ENCODE measurements around the gene KAT7. TPM values are rescaled to one million over a fixed set of nuclear protein-coding genes. Genes with fewer than 3 reads are reported as not detected.

Gene KAT7
- total and polyA plus RNA-seq, 10 of the 15 experiments (the other 5 are each of a cell fraction or from before 2014, with no cell fraction given), result 6.6 to 45.8 (median 26.3) TPM

DNA sequence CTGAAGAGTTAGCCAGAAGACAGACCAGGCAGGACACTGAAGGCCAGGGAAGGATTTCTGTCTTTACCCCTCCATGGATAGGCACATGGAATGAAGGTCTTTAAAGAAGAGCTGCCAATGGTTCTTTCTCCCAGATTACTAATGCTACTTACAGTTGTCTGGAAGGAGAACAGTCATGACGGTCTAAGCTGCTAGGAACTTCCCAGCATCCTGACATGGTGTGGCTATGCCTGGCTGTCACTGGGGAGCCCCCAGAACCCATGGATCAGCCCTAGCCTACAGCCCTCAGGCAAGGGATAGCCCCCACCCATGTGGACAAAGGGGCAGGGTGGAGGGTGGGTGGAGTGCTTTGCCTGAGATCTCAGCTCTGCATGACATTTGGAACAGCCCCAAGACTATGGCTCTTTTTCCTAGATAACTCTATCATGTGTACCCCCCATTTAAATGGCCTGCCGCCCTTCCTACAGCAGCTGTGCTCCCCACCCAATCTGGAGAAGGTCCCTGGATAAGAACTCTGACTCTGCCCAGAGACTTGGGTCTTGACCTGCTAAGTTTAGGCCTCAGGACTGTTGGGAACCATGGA, 9.2 kb upstream of the KAT7 start:
- Histone ChIP-seq H4K20me1 (ENCODE audit: control insufficient read depth, insufficient read depth) (no peaks in the 10 kb centered on the region), H3K27me3 (replicated peaks in 1 of 2; ENCODE audit: control insufficient read depth in 2 of 2, insufficient read depth in 2 of 2, low read length in 1 of 2) (no peaks in the 10 kb centered on the region; a peak in 1 of 4 replicates), H3K79me2 (ENCODE audit: control insufficient read depth, insufficient read depth, low read length) (no peaks in the 10 kb centered on the region), H2AFZ (ENCODE audit: control insufficient read depth, low read depth, low read length) (no peak overlapping the region), H3K9ac (ENCODE audit: control insufficient read depth, insufficient read depth, low read length) (no peak overlapping the region), H3K36me3 (ENCODE audit: control insufficient read depth in 2 of 2, insufficient read depth in 2 of 2, low read length in 1 of 2) (no peaks in the 10 kb centered on the region), H3K9me3 (replicated peaks; ENCODE audit: control insufficient read depth, insufficient read depth, low read length) (no peaks in the 10 kb centered on the region), H3K27ac (ENCODE audit: control insufficient read depth, insufficient read depth) (no peak overlapping the region), H3K4me3 (no peak overlapping the region), H3K4me2 (ENCODE audit: control insufficient read depth, insufficient read depth) (no peak overlapping the region), H3K4me1 (ENCODE audit: control insufficient read depth, insufficient read depth, low read length) (no peaks in the 10 kb centered on the region)
- ATAC-seq (no peak), DNase-seq (ENCODE audit: low read depth, low spot score) (no peak), FAIRE-seq (no peak)
- 81% methylated on average over 2 of the region's 2 CpGs for WGBS (ENCODE audit: insufficient coverage, insufficient replicate concordance, low lambda C conversion rate, missing lambda C conversion rate)
- intact Hi-C loops (cut with micrococcal nuclease; ENCODE audit: unreplicated experiment), result no loop called here
- SMC1A ChIA-PET (ENCODE audit: uncharacterized antibody, unreplicated experiment), result interaction anchor here (0.7 to 4.7 kb wide), 10 partner anchors 15 to 210 kb away, joined by 3 to 38 read pairs (median 3); partner anchors contain the start of genes FAM117A, SLC35B1 and SPOP
- POLR2A ChIA-PET, result interaction anchor here (1.2 kb wide), 1 partner anchor 71 kb away, joined by 4 read pairs; the partner anchor contains the start of gene SLC35B1
- no TSS peak for BruUV-seq (replicated peaks)
- TF ChIP-seq MTA3 (IDR thresholded peaks at IDR 0.05; ENCODE audit: borderline replicate concordance, low read length), result no peak
- TF ChIP-seq JUNB (IDR thresholded peaks at IDR 0.05), result no peak
- TF ChIP-seq NR2C2 (IDR thresholded peaks at IDR 0.05; ENCODE audit: borderline replicate concordance, control insufficient read depth, insufficient read length, low read depth), result no peak
- TF ChIP-seq HCFC1 (IDR thresholded peaks at IDR 0.05; ENCODE audit: low read length), result no peak
- no peak for TF ChIP-seq DPF2 (IDR thresholded peaks at IDR 0.05)
- TF ChIP-seq NBN (IDR thresholded peaks at IDR 0.05), result no peak
- no peak for TF ChIP-seq YBX1 (IDR thresholded peaks at IDR 0.05)
- TF ChIP-seq EZH2 (IDR thresholded peaks at IDR 0.05; ENCODE audit: borderline replicate concordance, control insufficient read depth, low read depth, low read length), result no peak
- no peak for TF ChIP-seq PAX8 (IDR thresholded peaks at IDR 0.05)
- TF ChIP-seq PML (IDR thresholded peaks at IDR 0.05; ENCODE audit: low read length), result no peak
- no peak for TF ChIP-seq SP1 (IDR thresholded peaks at IDR 0.05; ENCODE audit: low read depth, low read length)
- no peak for TF ChIP-seq SREBF2 (IDR thresholded peaks at IDR 0.05; ENCODE audit: low read length)
- TF ChIP-seq SMAD5 (IDR thresholded peaks at IDR 0.05; ENCODE audit: low read depth), result no peak
- no peak for TF ChIP-seq CBX5 (IDR thresholded peaks at IDR 0.05; ENCODE audit: low read depth)
- no peak for TF ChIP-seq LARP7 (IDR thresholded peaks at IDR 0.05)
- no peak for TF ChIP-seq PAX5 (IDR thresholded peaks at IDR 0.05; ENCODE audit: borderline replicate concordance, low read depth, low read length)
- TF ChIP-seq CREM (IDR thresholded peaks at IDR 0.05; ENCODE audit: low read depth), result no peak
- no peak for TF ChIP-seq BCL11A (IDR thresholded peaks at IDR 0.05; ENCODE audit: low read depth, low read length)
- TF ChIP-seq, protein P1, sequence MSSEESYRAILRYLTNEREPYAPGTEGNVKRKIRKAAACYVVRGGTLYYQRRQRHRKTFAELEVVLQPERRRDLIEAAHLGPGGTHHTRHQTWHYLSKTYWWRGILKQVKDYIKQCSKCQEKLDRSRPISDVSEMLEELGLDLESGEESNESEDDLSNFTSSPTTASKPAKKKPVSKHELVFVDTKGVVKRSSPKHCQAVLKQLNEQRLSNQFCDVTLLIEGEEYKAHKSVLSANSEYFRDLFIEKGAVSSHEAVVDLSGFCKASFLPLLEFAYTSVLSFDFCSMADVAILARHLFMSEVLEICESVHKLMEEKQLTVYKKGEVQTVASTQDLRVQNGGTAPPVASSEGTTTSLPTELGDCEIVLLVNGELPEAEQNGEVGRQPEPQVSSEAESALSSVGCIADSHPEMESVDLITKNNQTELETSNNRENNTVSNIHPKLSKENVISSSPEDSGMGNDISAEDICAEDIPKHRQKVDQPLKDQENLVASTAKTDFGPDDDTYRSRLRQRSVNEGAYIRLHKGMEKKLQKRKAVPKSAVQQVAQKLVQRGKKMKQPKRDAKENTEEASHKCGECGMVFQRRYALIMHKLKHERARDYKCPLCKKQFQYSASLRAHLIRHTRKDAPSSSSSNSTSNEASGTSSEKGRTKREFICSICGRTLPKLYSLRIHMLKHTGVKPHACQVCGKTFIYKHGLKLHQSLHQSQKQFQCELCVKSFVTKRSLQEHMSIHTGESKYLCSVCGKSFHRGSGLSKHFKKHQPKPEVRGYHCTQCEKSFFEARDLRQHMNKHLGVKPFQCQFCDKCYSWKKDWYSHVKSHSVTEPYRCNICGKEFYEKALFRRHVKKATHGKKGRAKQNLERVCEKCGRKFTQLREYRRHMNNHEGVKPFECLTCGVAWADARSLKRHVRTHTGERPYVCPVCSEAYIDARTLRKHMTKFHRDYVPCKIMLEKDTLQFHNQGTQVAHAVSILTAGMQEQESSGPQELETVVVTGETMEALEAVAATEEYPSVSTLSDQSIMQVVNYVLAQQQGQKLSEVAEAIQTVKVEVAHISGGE (CRISPR knock-in tag; IDR thresholded peaks at IDR 0.05), result no peak
- CTCF ChIA-PET, result interaction anchor here (0.6 to 7.8 kb wide), 13 partner anchors 15 to 222 kb away, joined by 3 to 67 read pairs (median 4); partner anchors contain the start of genes FAM117A and SLC35B1
- RAD21 ChIA-PET (ENCODE audit: unreplicated experiment), result interaction anchor here (0.6 to 1.0 kb wide), 5 partner anchors 38 to 102 kb away, joined by 3 to 5 read pairs (median 3); partner anchors contain the start of gene SLC35B1
- in situ Hi-C loops (cut with MboI), result no loop called here

Data from GM12878 (cell line).